GM19238 (cell line): Measurements from ENCODE around the gene EHMT1.
A peak's percentile ranks its signal among the peaks of the same experiment; 100 is the strongest.
"Not testable (repeated sequence)": the region's sequence is repeated elsewhere in the genome, so short reads cannot be mapped to it uniquely, and the experiment has no call there.

Experiments
- DNase-seq: peaks from one replicate; pipeline ENCODE4 v3.0.0; 2011; ENCODE audit warnings: low spot score; ENCODE audit not compliant: insufficient read length

Gene EHMT1

DNA sequence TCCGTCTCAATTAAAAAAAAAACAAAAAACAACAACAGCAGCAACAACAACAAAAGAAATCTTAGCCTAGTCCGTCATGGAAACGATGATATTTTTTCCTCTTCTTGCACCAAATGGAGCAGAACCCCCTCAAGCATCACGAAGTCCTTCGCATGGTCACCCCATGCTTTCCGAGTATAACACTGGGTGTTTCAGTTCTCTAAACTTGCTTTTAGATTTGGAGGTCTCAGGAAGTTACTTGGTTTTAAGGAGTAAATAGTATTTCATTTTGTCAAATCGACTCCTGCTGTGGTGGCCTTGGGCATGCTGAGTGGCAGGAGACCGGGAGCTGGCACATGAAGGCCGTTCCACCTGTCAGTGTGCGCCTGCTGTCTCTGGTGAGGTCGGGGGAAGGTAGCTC, 140.3 kb downstream of the EHMT1 start:
- DNase-seq, result no peak

DNA sequence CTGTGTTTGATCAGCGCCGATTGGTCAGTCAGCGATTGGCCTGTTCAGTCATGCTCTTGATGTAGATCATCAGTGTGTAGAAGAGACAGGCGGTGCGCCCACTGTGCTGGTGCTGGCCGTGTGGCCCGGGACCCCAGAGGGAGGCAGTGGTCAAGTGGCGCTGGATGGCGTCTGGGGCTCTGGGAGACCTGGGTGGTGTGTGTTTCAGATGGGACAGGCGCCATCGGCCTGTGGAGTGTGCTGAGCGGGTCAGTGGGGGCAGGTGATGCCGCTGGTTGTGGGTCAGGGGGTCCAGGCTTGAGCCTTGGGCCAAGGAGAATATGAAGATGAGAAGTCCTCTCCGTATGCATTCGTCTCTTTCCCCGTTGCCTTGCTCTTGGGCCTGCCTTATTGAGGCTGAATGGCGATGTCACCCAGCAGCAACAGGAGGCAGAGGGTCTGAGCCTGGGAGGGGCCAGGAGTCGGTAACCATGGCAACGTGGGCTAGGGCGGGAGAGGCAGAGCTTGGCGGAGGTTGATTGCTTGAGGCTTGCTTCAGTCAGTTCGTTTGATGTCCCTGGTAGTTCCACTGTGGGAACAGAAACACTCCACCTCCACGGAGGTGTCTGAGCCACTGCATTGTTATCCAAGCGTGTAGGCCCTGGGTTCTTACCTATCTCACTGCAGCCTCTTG, 141.0 kb downstream of the EHMT1 start:
- no peak for DNase-seq

DNA sequence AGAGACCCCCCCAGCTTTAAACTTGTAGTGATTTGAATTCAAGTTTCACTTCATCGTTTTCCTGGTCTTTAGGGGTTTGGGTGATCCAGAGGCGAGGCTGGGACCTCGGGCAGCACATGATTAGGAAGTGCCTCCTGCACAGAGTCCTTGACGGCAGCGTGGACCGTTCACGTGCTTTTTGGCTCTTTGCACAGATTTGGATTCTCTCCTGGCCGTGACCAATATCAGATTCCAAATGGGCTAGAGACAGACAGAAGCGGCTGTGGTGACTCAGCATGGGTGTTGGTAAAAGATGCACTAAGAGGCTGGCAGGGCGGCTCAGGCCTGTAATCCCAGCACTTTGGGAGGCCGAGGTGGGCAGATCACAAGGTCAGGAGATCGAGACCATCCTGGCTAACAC, 141.6 kb downstream of the EHMT1 start:
- no peak for DNase-seq

DNA sequence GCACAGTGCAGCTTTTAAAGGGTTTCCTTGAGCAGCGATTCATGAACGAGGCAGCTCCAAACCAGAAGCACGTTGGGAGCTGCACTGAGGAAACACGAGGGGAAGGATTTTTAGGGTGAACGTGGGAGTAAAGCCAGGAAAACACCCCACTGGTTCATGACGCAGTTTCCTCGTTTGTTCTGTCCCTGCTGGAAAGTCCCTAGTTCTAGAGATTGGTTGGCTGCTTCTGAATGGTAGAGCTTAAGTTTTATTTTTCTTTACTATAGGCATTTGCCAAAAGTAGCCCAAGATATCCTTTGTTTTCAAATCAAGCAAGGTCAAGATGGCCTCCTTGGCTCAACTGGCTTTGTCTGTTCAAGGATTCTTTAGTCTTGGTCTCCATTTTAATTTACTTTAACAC, 142.2 kb downstream of the EHMT1 start:
- no peak for DNase-seq

DNA sequence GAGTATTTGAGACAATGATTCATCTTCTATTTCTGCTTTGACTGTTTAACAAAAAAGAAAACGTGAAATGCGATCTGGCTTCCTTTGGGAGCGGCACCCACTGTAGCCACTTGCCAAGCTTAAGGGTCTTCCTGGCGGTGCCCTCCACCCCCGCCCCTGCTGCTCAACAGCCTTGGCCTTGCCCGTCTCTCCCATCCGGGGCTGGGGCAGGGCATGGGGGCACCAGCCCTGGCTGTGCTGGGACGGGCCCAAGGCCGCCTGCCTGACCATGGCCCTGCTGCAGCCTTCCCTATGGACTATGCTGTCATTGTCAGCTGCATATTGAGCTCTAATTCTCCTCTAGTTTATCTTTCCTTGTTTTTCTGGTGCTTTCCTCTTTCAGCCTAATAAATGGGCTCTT, 143.0 kb downstream of the EHMT1 start:
- DNase-seq, result no peak

DNA sequence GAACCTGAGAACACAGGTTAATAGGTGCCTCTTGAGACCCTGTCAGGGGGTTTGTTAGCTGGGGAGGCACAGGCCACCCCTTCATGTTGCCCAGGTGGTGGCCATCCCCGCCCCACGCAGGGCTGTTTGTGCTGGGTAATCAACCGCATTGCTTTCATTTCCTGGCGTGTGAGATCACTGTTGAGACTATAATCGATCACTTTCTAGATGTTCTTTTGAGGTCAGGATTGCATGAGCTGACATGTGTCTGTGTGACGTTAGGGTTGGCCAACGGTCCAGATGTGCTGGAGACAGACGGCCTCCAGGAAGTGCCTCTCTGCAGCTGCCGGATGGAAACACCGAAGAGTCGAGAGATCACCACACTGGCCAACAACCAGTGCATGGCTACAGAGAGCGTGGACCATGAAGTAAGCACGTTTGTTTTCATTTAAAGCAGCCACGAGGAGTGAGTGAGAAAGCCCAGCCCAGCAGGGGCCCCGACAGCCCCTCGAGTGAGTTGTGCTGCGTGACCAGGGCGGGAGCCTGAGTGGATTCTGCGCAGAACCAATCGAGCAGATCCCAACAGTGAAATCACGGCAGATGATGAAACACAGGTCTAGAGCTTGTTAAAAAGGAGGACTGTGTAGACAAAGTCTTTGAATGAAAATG, 143.7 kb downstream of the EHMT1 start:
- DNase-seq, result peak; percentile 53

DNA sequence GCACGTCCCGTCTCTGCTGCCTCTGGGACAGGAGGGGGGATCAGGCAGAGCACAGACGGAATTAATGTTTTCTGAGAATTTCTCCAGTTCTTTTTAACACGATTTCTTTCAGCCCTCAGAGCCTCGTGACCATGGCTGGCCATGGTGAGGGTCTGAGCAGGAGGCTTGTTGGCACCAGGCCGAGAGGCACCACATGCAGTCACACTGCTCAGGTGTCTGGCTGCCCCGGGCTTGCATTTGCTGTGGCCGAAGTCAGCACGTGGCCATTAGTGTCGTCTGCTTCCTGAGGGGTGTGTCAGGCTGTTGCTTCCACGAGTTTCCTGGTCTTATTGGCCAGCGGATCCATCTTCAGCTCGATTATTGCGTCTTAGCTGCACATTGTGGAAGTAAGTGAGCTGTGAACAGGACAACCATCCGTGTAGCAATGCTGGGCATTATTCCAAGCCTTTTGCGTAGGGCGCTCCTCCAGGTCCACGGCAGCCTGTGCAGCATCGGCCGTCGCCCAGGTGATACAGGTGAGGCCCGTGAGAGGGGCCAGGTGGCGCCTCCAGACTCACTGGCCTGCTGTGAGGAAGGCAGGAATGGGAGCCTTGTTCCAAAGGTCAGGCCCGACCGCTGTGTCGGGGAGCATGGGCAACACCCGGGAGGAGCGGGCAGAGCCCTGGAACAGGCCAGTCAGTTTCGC, 144.6 kb downstream of the EHMT1 start:
- DNase-seq, result no peak

DNA sequence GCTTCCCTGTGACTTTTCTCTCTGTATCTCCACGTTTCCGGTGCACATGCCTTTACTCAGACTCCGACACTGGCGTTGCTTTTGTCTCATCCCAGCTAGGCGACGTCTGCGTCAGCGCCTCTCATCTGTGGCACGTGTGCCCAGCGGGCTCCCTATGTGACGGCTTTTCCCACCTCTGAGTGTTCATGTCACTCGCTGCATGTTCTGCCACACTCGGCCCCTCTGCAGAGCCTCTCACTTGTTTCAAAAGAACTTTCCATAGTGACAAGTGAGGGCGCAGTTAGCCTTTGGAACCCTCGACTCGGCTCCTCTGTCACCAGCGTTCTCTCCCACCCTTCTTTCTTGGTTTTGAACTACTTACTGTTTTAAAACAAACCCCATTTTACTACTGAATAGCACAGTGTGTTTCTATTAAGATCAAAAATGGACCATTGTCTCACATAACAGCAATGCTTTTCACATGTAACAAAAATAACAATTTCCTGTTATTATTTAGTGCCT, 145.4 kb downstream of the EHMT1 start:
- no peak for DNase-seq

DNA sequence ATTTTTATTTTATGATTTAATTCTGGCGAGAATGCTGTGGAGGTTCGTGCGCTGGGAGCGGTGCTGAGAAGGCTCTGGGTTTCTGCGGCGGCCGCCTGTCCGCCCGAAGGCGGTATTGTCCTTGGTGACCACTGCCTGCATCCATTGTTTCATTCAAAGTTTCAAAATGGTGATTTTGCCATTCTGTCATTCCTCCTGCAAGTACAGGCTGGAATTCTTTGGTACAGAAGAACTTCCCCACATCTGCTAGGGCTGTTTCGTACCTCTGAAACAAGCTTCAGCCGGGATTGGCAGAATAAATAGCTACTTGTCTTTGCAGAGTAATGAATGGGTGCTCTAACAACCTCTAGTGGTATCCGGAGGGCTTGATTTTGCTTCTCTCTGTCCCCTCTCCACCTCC, 146.2 kb downstream of the EHMT1 start:
- no peak for DNase-seq

DNA sequence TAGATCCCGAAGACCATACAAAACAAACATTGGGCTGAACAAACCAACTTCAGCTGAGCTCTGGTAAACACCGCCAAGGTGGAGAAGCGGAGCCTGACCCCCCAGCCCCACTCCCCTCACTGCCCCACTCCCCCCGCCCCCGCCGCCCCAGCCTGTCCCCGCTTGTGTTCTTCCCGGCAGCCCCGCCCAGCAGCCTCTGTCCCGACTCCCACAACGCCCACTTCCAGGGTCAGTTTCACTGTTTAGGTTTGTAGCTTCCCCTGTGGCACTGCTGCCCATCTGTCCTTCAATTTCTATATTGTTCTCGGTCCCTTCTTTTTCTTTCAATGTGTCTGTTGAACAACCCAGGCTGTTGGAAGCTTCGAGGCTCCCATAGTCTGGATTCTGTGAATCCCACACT, 146.7 kb downstream of the EHMT1 start:
- DNase-seq, result no peak

DNA sequence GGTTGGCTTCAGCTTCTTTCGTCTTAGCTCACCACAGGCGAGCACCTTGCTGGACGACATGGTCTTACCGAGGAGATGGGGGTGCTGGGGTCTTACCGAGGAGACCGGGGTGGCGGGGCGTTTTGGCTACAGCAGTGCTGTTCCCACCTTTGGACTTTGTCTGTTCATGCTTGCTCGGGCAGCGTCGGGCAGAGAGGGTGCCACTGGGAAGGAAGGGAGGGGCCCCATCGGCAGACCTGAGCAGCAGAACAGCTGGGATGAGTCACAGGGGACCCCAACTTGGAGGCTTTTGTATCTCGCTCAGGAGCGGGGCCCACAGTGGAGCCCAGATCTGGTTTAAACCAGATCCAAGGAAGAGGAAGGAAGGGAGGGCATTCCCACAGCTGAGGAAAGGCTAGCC, 152.8 kb downstream of the EHMT1 start:
- DNase-seq, result no peak

DNA sequence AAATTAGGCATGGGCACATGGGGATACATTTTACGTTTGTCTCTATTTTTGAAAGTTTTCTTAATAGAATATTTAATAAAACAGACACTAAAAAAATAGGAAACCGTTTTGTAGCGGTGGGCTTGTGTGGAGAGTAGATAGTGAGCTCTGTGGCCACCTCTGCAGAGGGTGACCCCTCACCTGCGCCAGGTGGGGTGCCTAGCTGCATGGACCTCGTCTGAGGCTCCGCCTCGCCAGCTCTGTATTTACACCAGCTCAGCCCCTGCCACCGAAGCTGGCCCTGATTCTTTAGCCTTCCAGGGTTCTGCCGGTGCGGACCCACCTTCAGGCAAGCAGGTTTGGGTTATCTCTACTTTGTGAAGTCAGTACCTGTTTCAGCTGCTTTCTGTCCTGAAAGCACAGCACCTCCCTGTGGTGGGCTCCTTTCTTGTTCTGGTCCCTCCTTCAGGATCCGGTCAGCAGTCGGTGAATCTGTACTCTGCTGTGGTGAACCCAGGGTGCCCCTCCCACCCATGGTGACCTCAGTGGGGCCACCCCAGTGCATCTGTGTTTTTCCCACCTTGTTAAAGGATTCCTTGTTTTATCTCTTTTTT, 153.6 kb downstream of the EHMT1 start:
- no peak for DNase-seq

DNA sequence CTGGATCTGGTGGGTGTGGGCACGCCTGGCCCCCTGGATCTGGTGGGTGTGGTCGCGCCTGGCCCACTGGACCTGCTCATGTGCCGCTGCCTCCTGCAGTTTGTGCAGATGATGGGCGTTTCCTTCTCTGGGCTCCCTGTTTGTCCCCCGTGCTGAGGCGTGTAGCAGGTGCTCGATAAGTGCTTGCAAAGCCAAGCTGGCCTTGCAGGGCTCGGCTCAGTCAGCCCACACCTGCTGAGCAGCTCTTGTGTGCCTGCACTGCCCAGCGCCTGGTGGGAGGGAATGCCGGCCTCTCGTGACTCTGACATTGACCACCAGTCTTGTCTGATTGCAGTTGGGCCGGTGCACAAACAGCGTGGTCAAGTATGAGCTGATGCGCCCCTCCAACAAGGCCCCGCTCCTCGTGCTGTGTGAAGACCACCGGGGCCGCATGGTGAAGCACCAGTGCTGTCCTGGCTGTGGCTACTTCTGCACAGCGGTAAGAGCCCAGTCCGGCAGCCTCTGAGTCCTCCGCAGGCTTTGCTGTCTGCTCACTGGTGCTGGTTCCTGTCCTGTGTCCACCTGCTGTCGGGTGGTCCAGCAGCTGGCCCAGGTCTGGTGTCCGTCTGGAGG, 156.1 kb downstream of the EHMT1 start:
- no peak for DNase-seq

DNA sequence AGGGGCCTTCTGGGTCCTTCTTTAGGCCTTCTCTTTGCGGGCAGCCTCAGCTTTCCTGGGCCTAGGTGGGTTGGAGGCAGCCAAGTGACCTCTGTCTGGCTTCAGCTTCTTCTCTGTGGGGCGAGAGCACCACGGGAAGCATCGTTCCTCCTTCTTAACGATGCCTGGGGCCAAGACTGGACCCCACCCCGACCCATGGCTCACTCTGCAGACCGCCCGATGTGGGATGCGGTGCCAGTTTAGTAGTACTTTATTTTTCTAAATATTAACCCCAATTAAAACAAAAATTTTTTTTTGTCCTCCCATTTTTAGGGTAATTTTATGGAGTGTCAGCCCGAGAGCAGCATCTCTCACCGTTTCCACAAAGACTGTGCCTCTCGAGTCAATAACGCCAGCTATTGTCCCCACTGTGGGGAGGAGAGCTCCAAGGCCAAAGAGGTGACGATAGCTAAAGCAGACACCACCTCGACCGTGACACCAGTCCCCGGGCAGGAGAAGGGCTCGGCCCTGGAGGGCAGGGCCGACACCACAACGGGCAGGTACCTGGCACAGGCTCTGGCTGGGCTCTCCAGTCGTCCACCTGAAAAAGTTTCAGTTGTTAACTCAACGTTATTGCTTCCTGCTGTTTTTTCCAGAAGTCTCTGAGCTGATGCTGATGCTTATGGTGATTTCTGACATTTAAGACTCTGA, 157.6 kb downstream of the EHMT1 start:
- no peak for DNase-seq

DNA sequence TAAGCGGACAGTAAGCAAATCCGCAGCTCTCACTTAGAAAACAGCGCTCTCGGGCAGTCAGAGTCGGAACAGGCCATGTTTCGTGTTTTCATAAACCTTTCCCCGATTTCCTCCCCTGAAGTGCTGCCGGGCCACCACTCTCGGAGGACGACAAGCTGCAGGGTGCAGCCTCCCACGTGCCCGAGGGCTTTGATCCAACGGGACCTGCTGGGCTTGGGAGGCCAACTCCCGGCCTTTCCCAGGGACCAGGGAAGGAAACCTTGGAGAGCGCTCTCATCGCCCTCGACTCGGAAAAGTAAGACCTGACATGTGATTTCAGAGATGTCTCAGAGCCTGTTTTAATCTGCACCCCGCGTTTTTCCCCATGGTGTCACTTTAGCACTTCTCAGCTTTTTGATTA, 159.0 kb downstream of the EHMT1 start:
- DNase-seq, result no peak

DNA sequence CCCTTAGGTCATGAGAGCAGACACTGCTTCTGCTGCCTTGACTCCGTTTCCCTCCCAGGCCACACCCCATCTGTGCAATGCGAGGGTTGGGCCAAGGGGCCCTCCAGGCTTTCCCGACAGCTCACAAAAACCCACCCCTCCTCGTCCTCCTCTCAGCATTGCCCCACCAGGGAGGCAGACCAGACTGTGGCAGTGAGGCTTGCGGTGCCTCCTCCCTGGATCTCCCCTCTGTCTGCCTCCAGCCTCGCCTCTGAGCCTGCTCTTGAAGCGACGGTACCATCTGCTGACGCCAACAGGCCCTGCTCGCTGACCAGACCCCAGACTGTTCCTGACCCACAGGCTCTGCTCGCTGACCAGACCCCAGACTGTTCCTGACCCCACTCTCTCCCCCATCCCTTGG, 159.5 kb downstream of the EHMT1 start:
- no peak for DNase-seq

DNA sequence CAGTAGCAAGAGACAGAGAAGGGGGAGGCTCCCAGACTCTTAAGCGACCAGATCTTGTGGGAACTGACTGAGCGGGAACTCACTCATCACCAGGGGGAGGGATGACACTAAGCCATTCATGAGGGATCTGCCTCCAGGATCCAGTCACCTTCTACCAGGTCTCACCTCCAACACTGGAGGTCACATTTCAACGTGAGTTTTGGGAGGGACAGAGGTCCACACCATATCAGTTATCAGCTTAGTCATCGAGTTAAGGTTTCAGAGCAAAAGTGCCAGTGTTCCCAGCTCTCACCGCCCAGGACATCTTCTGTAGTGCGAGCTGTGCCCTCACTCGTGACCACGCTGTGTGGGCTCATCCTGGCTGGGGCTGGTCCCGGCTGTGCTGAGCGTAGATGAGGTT, 160.1 kb downstream of the EHMT1 start:
- no peak for DNase-seq

DNA sequence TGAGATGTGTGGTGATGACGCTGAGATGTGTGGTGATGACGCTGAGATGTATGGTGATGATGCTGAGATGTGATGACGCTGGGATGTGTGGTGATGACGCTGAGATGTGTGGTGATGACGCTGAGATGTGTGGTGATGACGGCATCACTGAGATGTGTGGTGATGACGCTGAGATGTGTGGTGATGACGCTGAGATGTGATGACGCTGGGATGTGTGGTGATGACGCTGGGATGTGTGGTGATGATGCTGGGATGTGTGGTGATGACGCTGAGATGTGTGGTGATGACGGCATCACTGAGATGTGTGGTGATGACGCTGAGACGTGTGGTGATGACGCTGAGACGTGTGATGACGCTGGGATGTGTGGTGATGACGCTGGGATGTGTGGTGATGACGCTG, 161.2 kb downstream of the EHMT1 start:
- DNase-seq, result not testable (repeated sequence)

DNA sequence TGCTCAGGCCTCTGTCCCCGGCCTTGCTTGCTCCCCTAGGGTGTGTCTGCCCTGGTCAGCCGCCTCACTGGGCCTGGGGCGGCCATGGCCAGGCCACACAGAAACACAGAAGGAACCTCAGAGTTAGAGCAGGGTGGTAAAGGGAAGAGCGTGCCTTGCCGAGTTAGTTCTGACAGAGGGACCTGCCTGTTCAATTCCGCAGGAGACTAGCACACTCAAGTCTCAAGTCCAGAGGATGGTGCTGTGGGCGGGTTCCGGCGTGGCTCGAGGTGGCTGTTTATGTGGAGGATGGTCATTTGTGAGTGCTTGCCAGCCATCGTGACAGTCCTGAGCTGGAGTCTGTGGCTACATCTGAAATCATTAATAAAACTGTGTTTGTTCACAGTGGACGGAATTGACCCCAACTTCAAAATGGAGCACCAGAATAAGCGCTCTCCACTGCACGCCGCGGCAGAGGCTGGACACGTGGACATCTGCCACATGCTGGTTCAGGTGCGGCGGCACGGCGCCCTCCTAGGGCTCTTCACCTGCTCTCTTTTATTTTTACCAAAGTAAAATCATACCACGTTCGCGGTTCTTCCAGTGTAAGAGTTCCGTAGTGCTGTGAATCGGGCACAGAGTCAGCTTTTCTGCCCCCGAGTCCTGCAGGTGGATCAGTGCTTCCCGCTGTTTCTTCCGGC, 163.2 kb downstream of the EHMT1 start:
- DNase-seq, result no peak

DNA sequence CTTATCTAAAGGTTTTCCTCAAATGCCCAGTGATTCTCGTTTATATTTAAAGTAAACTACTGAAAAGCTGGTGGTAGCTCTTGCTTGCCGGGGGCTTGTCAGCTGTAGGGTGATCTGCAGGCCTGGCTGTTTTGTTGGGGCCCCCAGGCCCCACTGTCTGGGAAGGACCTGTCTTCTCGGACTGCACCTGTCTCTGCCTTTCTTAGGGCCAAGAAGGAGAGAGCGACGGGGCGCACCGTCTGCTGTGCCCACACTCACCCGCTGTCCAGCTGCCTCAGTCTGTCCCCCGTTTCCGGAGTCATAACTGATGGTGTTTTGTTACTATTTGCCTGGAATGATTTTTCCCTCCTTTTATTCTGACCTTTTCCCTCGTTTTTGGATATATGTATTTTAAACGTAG, 164.7 kb downstream of the EHMT1 start:
- DNase-seq, result no peak

DNA sequence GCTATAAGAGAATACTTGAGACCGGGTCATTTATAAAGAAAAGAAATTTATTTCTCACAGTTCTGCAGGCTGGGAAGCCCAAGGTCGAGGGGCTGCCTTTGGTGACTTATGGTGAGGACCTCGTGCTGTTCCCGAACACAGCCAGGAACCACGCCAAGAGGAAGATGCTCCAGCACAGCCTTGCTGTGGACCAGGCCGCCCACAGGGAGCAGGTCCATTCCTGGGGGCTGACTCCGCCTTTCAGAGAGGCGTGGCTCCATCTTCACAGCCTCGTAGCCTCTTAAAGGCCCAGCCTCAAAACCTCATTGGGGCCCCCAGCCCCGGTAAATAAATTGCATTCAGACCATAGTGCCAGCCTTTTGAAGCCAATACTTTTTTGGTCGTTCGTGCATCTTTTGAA, 165.2 kb downstream of the EHMT1 start:
- no peak for DNase-seq
